Body of pancreas (tissue), 4 donors: ENCODE data around the gene WWOX. TPM values are rescaled to one million over a fixed set of nuclear protein-coding genes. Genes with fewer than 3 reads are reported as not detected.

Experiments used
- ATAC-seq: fragments of 150-250 bp; one replicate; pipeline ENCODE4 v1.9.1; 2016
- DNase-seq, 4 donors: peaks; one replicate each; pipeline ENCODE4 v3.0.0-alpha.2; 2019
- H3K27ac ChIP-seq, 4 donors: fragments of 200-600 bp; sonication (generic); 1 replicate in 3 of 4; 2 replicates in 1 of 4; pipeline versions ENCODE4 v1.5.1 to v1.6.1; 2016 to 2019; ENCODE audit warnings: mild to moderate bottlenecking in 1 of 4, mixed read lengths in 1 of 4, moderate library complexity in 1 of 4
- H3K27me3 ChIP-seq, 2 donors: fragments of 200-600 bp; sonication (generic); one replicate each; pipeline ENCODE4 v1.6.0; 2016; ENCODE audit warnings: mild to moderate bottlenecking in 1 of 2
- H3K36me3 ChIP-seq, 2 donors: fragments of 200-600 bp; sonication (generic); replicated peaks in 1 of 2; 2 replicates each; pipeline ENCODE4 v1.5.1; 2016; ENCODE audit warnings: low read depth in 2 of 2; ENCODE audit not compliant: insufficient read depth in 1 of 2
- H3K4me1 ChIP-seq: fragments of 200-600 bp; sonication (generic); one replicate; pipeline ENCODE4 v1.6.0; 2016
- H3K4me3 ChIP-seq, 2 donors: fragments of 200-600 bp; sonication (generic); 1 replicate in 1 of 2; 2 replicates in 1 of 2; pipeline ENCODE4 v1.5.1; 2016 to 2019
- H3K9me3 ChIP-seq, 3 donors: fragments of 200-600 bp; sonication (generic); 1 replicate in 2 of 3; 2 replicates in 1 of 3; pipeline ENCODE4 v1.5.1; 2016
- CTCF ChIP-seq, 7 experiments: fragments of 450-650 bp in 4 of 7; fragments of 200-600 bp in 3 of 7; sonication (generic) in 3 of 7; IDR thresholded peaks; one replicate each; pipeline ENCODE4 v1.5.1; 2016 to 2019; ENCODE audit warnings: antibody characterized with exemption in 7 of 7
- POLR2A ChIP-seq, 3 donors: fragments of 450-650 bp; IDR thresholded peaks; one replicate each; pipeline ENCODE4 v1.6.1; 2016; ENCODE audit warnings: antibody characterized with exemption in 3 of 3, mild to moderate bottlenecking in 2 of 3
- WGBS, 2 donors: methylation state at CpG; one replicate each; pipeline ENCODE4 v1.1.5; 2017; 5-methylcytosine and 5-hydroxymethylcytosine counted together
- intact Hi-C: fragments of 100-400 bp; cut with DNase I; formaldehyde crosslinking; loops from one replicate; pipeline ENCODE4 v1.15.1; 2023
- total RNA-seq, 2 donors: library from RNA; depleted of rRNA; stranded (reverse); fragments of >200 nt; gene quantifications; one replicate each; pipeline ENCODE4 v1.1.0, GENCODE V29; 2016

The WWOX gene
- total RNA-seq, 2 donors from 2014 or later, result 52.7 to 67.2 TPM

GRCh38 chr16:78075800-78076199, 23.7 kb upstream of the WWOX start:
- H3K9me3 ChIP-seq, result no peaks in the 10 kb centered on the region
- H3K27ac ChIP-seq, result no peak overlapping the region
- TF ChIP-seq CTCF (IDR thresholded peaks at IDR 0.05) (no peak), POLR2A (IDR thresholded peaks at IDR 0.05) (no peak)
- intact Hi-C loops, result no loop called here
- H3K4me3 ChIP-seq, result no peak overlapping the region
- H3K27me3 ChIP-seq, result no peaks in the 10 kb centered on the region
- no peak for ATAC-seq
- no peak for DNase-seq
- no peaks in the 10 kb centered on the region for H3K4me1 ChIP-seq
- WGBS, 2 donors, result 94 to 95% methylated on average over 3 of the region's 3 CpGs
- H3K36me3 ChIP-seq, result no peaks in the 10 kb centered on the region

GRCh38 chr16:78081341-78081740, 18.1 kb upstream of the WWOX start:
- intact Hi-C loops, result no loop called here
- WGBS, 2 donors, result 76 to 93% methylated on average over 4 of the region's 4 CpGs
- ATAC-seq, result no peak

GRCh38 chr16:78091419-78091818, 8.0 kb upstream of the WWOX start:
- WGBS, 2 donors, result 50 to 63% methylated on average over 1 of the region's 1 CpG
- DNase-seq, result no peak
- no peaks in the 10 kb centered on the region for H3K27me3 ChIP-seq
- H3K36me3 ChIP-seq, result no peaks in the 10 kb centered on the region
- H3K27ac ChIP-seq, result no peak overlapping the region
- no peaks in the 10 kb centered on the region for H3K4me1 ChIP-seq
- ATAC-seq, result no peak
- H3K9me3 ChIP-seq, result no peaks in the 10 kb centered on the region
- TF ChIP-seq CTCF (IDR thresholded peaks at IDR 0.05) (no peak), POLR2A (IDR thresholded peaks at IDR 0.05) (no peak)
- H3K4me3 ChIP-seq, result no peak overlapping the region
- intact Hi-C loops, result loop anchor here (10.0 kb wide), 1 partner anchor 367 kb away; the partner anchor contains the start of gene NUDT7

More at GRCh38 chr16:78081341-78081740, 18.1 kb upstream of the WWOX start:
- Histone ChIP-seq H3K27me3 (no peaks in the 10 kb centered on the region), H3K27ac (no peak overlapping the region), H3K4me3 (no peak overlapping the region), H3K4me1 (no peaks in the 10 kb centered on the region), H3K36me3 (no peaks in the 10 kb centered on the region), H3K9me3 (no peaks in the 10 kb centered on the region)
- DNase-seq, result no peak
- TF ChIP-seq CTCF (IDR thresholded peaks at IDR 0.05), result no peak
- no peak for TF ChIP-seq POLR2A (IDR thresholded peaks at IDR 0.05)

- intact Hi-C loops, result loop anchor here (10.0 kb wide), 1 partner anchor 368 kb away; the partner anchor contains the start of gene NUDT7
- Histone ChIP-seq H3K27me3 (no peaks in the 10 kb centered on the region), H3K36me3 (no peaks in the 10 kb centered on the region), H3K27ac (no peak overlapping the region), H3K4me3 (no peak overlapping the region), H3K4me1 (no peaks in the 10 kb centered on the region), H3K9me3 (no peaks in the 10 kb centered on the region)
- 55 to 61% methylated on average over 7 of the region's 7 CpGs for WGBS, 2 donors
- no peak for DNase-seq
- no peak for ATAC-seq
- TF ChIP-seq POLR2A (IDR thresholded peaks at IDR 0.05) (no peak), CTCF (IDR thresholded peaks at IDR 0.05) (no peak)
Observed at GRCh38 chr16:78092758-78093157, 6.7 kb upstream of the WWOX start.

GRCh38 chr16:78094166-78094565, 5.3 kb upstream of the WWOX start:
- H3K4me3 ChIP-seq, result no peak overlapping the region
- no peak for DNase-seq
- intact Hi-C loops, result loop anchor here (10.0 kb wide), 1 partner anchor 369 kb away; the partner anchor contains the start of gene NUDT7
- 50 to 55% methylated on average over 3 of the region's 3 CpGs for WGBS, 2 donors
- ATAC-seq, result no peak
- TF ChIP-seq CTCF (IDR thresholded peaks at IDR 0.05), result no peak
- no peak for TF ChIP-seq POLR2A (IDR thresholded peaks at IDR 0.05)
- H3K9me3 ChIP-seq, result no peaks in the 10 kb centered on the region
- H3K4me1 ChIP-seq, result peaks cover 4% of the 10 kb centered on the region
- H3K27me3 ChIP-seq, result no peaks in the 10 kb centered on the region
- no peak overlapping the region for H3K27ac ChIP-seq
- no peaks in the 10 kb centered on the region for H3K36me3 ChIP-seq
